NCI-H82 (cell line): Measurements from ENCODE around the gene PARP11.

Source experiments
- DNase-seq: peaks from one replicate; lab custom pipeline; 2025; lab: John Stamatoyannopoulos, UW

The PARP11 gene, protein sequence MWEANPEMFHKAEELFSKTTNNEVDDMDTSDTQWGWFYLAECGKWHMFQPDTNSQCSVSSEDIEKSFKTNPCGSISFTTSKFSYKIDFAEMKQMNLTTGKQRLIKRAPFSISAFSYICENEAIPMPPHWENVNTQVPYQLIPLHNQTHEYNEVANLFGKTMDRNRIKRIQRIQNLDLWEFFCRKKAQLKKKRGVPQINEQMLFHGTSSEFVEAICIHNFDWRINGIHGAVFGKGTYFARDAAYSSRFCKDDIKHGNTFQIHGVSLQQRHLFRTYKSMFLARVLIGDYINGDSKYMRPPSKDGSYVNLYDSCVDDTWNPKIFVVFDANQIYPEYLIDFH

DNA sequence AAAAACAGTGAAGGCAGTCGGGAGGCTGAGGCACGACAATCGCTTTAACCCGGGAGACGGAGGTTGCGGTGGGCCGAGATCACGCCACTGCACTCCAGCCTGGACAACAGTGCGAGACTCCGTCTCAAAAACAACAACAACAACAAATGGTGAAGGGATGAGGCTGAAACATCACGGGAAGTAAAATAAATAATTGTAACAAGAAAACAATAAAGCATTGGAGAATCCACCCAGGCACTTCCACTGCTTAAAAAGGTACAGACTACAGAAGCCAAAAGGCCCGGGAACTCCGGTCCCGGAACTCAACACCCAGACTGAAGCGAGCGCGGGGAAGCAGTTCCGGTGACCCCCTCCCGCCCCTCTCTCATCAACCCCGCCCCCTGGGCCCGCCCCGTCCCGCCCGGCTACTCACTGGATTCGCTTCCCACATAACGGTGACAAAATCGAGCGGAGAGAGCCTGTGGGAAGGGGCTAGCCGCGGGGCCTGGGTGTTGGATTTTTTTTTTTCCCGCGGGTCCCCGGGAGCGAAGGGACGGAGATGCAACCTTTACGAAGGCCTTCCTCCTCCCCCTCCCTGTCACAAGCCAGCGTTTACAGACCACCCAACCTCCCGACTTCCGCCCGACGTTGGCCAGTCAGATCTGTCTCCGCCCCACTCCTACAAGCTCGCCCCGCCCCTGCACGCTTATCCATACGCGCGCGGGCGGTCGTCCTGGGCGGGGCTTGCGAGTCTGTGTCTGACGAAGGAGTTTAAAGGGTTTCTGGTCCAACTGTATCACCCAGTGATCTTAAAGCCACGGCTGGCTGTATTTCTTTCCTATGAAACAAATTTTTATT, at the start of gene PARP11:
Gene PARP11 (minus strand): TSS at position 600 of the 837 bp plus-strand sequence. CDS start 170 bp downstream, at position 430.
- DNase-seq: peak; percentile 99

DNA sequence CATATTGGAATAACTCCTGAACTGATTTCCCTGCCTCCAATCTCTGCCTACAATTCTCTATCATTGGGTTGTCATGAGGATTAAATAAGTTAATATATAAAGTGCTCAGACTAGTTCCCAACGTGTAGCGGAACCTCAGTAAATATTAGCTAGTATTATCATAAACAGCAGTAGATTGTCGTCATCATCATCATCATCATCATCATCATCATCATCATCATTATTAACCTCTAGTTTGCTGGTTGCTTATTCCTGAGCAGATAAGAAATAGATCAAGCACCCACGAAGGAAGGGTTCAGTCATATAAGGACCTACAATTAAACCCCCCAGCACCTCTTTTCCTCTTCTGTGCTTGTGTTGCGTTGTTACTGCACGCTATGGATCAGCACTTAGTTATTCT, 48.8 kb upstream of the PARP11 start:
- DNase-seq: no peak

DNA sequence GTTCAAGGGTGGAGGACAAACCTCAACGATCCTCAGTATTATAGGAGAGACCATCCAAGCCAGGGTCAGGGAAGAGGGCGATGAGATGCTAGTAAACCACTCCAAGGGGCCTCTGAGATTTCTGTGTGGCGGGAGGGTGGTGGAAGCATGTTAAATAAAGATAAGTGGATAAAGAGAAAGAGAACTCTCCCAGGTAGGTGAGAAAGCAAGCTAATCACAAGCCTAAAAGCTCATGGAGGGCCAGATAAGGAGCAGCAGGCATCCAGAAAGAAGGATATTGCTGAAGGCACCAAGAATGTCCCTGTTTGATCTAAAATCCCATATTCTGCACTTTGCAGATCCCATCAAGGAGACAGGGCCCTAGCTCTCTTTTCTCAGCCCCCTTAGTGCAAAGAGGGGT, 48.3 kb upstream of the PARP11 start:
- no peak for DNase-seq

DNA sequence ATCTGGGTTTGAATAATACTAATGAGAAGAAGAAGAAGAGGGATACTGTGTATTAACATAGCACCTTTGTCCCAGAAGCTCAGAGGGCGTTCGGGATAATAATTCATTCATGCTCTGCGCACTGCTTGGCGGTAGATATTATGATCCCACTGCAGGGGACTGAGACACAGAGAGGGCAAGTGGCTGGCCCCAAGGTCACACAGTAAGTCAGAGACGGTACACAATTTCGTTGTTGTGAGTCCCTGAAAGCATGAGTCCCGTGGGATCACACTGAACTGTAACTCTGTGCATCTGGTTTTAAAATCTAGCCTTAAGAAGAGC, 47.9 kb upstream of the PARP11 start:
- no peak for DNase-seq

DNA sequence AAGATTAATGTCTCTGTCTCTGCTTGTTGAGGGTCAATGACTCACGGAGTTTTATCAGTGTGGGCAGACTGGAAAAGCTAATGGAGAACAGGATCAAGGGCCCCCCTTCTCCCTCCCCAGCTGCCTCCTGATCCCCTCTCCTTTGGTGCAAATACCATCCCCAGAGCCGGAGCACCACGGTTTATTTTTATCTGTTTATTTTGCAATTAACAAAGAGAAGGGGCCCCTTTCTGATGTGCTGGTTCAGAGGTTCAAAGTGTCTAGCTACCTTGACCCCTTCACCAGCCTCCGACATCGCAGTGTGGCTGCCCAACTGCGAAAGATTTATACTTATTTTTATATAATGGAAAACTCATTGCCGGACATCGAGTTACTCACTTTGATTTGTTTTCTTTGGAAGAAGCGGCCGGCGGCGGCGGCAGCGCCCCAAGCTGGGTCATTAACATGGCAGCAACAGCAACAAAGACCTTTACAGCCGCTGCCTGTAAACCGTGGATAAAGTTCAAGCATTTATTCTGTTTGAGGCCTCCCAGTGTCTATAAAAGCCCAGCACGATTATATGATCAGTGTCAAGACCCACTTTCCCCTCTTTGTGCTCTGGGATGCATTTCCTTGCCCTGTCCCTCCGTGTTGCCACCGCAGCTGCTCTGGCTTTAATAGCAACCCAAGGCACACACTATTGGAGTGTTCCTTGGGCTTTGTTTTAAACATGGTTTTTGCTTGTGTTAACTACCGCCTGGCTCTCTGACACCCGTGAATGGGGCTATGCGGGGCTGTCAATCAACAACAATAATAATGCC, 47.4 kb upstream of the PARP11 start:
- no peak for DNase-seq

DNA sequence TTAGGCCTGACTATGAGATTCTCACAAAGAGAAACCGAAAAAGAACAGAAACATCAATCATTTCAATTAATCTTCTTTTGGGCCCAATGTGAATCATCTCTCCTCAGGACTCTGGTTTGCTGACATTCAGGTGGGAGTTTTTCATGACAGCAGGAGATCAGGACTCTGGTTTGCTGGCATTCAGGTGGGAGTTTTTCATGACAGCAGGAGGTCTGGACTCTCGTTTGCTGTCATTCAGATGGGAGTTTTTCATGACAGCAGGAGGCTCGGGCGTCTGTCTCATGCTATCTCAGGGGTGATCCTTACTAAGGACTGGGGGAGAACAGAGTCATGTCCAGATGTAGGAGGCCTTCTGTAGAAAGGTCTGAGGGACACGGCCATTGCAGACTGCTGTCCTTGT, 40.1 kb upstream of the PARP11 start:
- DNase-seq: no peak

DNA sequence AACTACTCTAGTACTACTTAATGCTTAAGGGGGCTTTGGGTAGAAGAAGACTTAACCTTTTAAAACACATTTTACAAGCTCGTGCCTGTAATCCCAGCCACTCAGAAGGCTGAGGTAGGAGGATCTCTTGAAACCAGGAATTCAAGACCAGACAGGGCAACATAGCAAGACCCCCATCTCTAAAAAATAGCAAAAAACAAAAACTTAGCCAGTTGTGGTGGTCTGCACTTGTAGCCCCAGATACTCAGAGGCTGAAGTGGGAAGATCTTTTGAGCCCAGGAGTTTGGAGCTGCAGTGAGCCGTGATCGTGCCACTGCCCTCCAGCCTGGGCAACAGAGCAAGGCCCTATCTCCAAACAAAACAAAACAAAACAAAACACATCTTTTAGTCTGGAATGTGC, 39.7 kb upstream of the PARP11 start:
- DNase-seq: no peak

DNA sequence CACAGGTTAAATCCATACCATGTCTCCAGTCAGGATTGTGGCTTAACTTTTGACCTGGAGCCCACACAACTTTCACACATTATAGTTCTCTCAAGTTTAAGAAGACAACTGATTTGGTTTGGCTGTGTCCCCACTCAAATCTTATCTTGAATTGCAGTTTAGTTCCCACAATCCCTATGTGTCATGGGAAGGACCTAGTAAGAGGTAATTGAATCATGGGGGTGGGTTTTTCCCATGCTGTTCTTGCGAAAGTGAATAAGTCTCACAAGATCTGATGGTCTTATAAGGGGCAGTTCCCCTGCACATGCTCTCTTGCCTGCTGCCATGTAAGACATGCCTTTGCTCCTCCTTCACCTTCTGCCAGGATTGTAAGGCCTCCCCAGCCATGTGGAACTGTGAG, 38.2 kb upstream of the PARP11 start:
- no peak for DNase-seq

DNA sequence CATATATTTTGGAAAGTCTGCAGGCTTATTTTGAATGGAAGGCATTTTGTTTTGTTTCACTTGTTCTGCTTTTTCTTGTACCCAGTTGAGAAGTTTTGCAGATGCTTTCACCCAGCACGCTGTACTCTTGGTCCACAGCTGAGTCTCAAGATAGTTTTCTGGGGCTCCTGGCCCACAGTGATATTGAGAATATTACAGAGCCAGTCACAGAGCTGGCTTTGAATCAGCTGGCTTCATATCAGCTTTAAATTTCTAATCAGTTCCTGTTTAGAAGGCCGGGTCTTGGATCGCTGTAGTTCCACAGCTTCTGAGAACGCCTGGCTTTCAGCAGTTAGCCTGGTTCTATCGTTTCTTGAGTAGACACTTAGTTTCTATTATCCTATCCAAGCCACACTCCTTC, 32.5 kb upstream of the PARP11 start:
- DNase-seq: no peak

DNA sequence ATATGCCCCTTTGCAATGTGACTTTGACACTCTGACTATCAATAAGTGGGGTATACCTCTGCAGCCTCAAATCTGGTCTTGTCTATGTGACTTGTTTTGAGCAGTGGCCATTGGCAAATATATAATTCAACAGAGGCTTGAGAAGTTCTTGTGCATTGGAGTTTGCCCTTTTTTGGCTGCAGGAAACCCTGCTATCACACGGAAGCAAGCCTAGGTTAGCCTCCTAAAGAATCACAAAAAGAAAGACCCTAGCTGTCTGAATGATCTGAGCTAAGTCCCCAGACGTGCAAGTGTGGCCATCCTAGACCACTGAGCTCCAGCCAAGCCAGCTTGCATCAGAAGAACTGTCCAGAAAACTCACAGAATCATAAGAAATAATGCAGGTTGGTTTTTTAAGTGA, 31.8 kb upstream of the PARP11 start:
- DNase-seq: no peak

DNA sequence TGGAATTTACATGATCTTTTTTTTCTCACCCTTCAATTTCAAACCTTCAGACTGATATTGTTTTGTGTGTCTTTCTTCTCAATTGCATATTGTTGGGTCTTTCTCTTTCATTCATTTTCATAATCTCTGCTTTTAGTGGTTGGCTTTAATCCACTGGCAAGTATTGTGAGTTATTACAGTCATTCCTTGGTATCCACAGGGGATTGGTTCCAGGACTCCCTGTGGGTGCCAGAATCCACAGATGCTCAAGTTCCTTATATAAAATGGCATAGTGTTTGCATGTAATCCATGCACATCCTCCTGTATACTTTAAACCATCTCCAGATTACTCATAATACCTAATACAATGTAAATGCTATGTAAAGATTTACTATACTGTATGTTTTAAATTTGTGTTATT, 29.7 kb upstream of the PARP11 start:
- no peak for DNase-seq

DNA sequence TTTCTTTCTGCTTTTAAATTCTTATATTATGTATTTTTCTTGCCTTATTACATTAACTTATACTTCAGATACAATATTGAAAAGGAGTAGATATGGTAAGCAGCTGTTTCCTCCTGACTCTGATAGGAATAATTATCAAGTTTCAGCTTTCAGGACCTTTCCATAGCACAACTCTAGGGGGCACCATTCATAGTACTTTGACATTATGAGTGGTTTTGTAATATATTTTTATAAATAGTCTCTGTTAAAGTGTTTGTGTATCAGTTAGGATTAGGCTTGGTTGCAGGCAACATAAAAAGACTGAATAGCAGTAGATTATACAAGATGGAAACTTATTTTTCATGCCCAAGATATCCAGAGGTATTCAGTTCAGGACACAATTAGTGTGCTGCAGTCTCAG, 27.9 kb upstream of the PARP11 start:
- no peak for DNase-seq

DNA sequence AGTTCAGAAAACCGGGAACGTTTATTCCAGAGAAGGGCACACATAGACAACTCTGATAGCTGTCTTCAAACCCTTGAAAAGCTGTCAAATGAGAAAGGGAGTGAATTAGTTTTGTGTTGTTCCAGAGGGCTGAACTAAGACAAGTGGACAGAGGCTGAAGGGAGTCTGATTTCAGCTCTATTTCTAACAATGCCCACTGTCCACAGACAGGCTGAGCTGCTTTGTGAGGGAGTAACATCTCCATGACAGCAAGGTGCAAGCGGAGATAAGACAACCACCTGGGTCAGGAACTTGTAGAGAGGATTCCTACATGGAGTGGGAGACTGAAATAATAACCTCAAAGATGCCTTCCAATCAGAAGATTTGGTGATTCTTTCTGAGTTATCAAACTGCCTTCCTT, 25.6 kb upstream of the PARP11 start:
- no peak for DNase-seq

DNA sequence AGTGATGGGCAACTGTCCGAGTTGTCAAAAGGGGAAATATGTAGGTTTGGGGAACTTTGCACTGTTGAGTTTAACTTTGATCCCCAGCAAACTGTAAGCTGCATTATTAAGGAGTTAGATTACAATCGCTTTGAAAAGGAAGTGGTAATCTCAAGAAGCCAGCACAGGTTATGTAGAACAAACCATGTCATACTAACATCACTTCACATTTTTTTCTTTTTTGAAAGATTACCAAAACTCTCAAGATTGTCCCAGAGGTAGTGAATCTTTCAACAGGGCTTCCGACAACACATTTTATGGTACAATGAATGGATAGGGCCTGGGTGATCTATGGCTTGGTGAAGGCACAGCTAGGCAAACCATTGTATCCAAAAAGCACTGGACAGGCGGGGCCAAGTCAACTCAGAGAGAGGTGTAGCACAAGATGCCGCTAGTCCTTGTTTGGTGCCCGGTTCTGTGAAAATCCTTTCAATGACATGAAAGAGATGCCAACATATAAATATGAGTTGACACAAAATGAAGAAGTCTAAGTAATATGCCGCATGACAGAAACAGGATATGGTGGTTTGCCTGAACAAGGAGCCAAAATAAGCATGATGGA, 24.3 kb upstream of the PARP11 start:
- DNase-seq: no peak

DNA sequence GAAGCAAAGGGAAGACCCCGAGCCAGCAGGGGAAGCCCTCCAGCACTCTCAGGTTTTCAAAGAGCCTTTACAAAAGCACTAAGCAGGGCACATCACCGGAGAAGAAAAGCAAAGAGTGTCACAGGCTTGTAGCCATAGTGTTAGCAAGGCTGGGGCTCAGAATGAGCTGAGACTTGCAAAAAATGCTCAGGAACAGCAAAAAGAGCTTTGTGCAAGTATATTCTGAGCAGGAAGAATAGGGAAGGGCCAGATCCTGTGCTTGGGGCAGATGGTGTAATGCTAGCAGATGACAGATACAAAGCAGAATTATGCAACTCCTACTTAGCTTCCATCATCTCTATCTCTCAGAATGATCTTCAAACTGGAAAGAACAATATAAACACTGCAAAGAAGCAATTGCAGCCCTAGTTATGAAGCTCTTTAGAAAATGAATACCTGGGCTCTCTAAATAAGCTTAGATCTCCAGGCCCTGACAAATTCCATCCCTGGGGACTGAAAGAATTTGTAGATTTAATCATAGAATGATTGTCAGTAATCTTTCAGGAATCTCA, 23.7 kb upstream of the PARP11 start:
- peak; percentile 11 for DNase-seq

DNA sequence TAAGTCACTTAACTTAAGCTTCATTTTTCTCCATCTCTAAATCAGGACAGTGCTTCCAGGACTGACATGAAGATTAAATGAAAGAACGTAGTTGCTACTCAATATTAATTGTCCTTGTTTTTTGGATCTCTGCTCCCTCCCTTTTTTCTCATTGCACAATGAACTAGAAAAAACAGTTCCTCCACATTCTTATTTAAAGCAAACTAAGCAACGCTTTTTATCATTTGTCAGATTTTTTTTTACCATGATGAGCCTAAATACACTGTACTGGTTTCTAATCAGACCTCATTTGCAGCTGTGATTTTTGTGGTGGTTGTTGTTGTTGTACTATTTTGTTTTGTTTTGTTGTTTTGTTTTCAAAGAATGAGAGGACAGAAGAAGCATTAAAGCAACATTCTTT, 23.2 kb upstream of the PARP11 start:
- no peak for DNase-seq

DNA sequence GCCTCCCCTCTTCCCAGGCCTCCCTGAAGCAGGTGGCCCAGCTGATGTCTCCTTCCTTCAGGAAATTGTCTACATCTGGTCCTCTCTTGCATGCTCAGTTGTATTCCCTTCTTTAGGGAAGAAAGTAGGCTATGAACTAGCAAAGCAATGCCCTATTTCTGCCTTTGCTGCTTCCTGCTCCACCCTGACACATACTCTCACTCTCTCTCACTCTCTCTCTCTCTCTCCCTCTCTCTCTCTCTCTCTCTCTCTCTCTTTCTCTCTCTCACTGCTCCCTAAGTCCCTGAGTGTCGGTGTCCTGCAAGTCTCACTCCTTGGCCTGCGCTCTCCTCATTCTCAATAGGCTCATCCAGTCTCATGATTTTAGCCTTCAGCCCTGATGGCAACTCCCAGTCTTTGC, 19.4 kb upstream of the PARP11 start:
- DNase-seq: no peak

DNA sequence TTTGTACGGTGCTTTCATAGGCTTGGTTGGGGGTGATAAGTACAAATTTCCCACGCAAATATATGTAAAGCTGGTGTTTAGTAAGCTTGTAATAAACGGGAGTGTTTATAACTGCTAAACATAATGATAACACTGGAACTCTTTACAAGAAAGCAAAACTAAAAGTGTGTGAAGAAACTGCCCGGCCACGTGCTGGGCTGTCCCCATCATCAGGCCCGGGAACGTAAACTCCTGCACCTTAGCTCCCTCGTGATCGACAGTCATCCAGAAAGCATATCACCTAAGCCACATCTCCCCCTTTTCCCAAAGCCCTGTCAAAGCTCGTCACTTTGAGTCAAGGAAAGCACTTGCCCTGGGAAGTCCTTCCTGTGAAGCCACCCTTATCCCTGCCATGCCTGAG, 18.0 kb upstream of the PARP11 start:
- DNase-seq: no peak

DNA sequence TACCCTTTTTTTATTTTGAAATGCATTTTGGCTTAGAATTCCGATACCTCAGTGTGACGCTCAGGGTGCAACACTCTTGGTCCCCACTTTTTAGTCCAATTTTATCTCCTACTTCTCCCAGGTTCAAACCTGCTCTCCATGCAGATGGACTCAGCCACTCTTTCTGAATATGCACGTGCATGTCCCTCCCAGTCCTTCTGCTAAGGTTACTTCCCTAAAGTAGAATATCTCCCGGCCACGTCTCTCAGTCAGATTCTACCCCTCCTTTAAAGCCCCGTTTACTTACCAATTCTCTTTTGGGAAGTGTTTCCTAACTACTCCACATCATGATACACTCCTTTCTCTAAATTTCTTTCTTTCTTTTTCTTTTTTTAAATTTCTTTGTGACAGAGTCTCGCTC, 15.5 kb upstream of the PARP11 start:
- no peak for DNase-seq

DNA sequence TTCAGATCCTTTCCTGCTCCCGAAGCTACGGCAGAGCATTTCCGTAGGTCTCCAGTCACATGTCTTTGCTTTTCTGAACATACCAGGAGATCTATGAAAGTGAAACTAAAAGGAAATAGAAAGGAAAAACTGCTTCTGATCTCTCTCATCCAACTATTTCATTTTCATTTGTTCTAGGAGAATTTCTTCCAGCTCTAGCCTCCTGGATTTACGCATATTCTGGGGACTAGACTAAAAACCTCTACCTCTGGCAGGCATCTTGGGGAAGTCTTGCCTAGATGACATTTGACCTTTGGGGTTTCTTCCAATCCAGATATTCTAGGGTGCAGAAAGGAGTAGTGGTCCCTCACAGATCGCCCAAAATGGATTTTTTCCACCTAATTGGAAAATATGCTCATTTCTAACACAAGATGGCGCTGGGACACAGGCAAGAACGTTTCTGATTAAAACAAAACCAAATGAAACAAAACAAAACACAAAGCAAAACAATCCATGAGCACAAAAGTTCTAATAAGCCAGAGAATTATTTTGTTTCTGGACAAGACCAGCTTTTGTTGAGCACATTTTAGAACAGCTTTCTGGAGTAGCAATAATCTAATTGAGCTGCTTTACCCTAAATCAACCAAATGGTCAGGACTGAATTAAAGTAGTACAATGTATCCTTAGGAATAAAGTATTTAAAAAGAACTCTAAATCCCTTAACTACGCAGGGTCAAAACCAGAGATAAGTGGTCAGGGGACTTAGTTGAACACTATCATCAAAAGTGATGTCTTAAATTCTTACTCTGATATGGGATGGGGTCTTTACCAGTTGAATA, 12.3 kb upstream of the PARP11 start:
- DNase-seq: peak; percentile 58

DNA sequence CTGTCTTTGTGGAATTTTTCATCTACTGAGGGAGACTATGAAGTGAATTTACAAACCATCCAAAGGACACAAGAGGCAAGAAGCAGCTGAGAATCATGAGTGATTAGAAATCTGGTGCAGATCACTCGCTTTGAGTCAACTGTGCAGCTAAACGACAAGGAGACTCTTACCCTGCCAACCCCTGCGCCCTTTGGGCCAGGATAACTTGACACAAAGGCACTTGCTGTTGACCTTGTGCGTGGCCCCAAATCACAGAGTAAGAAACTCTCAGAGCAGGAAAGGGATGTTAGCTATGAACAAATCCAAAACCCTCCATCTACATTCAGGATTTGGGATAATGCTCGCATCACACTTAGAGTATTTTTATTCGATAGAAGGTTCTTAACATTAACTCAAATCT, 11.5 kb upstream of the PARP11 start:
- DNase-seq: no peak
